Measurements from ENCODE around the gene SUN5. TPM values are rescaled to one million over a fixed set of nuclear protein-coding genes. Genes with fewer than 3 reads are reported as not detected.

Gene SUN5
- total RNA-seq, 1 experiment from 2014 or later: not detected

- Histone ChIP-seq H3K9me3 (peaks cover 10% of the 10 kb centered on the region; the same call in 1 of the 2 replicates), H3K4me3 (ENCODE audit: low read depth, low read length) (no peak overlapping the region), H3K36me3 (ENCODE audit: control insufficient read depth, insufficient read depth, low read length) (no peaks in the 10 kb centered on the region), H3K4me1 (no peaks in the 10 kb centered on the region), H3K27me3 (replicated peaks; ENCODE audit: control insufficient read depth, insufficient read depth, low read length) (no peaks in the 10 kb centered on the region)
- DNase-seq: no peak
- BruUV-seq (replicated peaks): no TSS peak
- intact Hi-C loops (cut with micrococcal nuclease; ENCODE audit: unreplicated experiment): no loop called here
- Mint-ChIP-seq H3K27me3 (ENCODE audit: insufficient read depth, unreplicated experiment) (peaks cover 24% of the 10 kb centered on the region), H3K4me3 (ENCODE audit: unreplicated experiment) (no peak overlapping the region), H3K4me1 (ENCODE audit: low read depth, unreplicated experiment) (no peaks in the 10 kb centered on the region), H3K9me3 (ENCODE audit: unreplicated experiment) (peaks cover 10% of the 10 kb centered on the region), H3K36me3 (ENCODE audit: insufficient read depth, unreplicated experiment) (no peaks in the 10 kb centered on the region), H3K27ac (ENCODE audit: unreplicated experiment) (no peak overlapping the region)
- TF ChIP-seq CTCF (IDR thresholded peaks at IDR 0.05; ENCODE audit: insufficient read depth in 1 of 2, low read depth in 1 of 2, low read length in 1 of 2, severe bottlenecking in 1 of 2, unreplicated experiment in 1 of 2): no peak
- ChIA-PET CTCF (no interaction called here), POLR2A (no interaction called here)
These were observed 33.2 kb upstream of the SUN5 start for GRCh38 chr20:33037456-33037855.

GRCh38 chr20:33034901-33035492 is 30.8 kb upstream of the SUN5 start:
- TF ChIP-seq CTCF (IDR thresholded peaks at IDR 0.05; ENCODE audit: insufficient read depth in 1 of 2, low read depth in 1 of 2, low read length in 1 of 2, severe bottlenecking in 1 of 2, unreplicated experiment in 1 of 2): no peak
- no peak overlapping the region for H3K27ac Mint-ChIP-seq (ENCODE audit: unreplicated experiment)
- DNase-seq: no peak
- no peaks in the 10 kb centered on the region for H3K4me1 Mint-ChIP-seq (ENCODE audit: low read depth, unreplicated experiment)
- Histone ChIP-seq H3K4me1 (no peaks in the 10 kb centered on the region), H3K4me3 (ENCODE audit: low read depth, low read length) (no peak overlapping the region), H3K27me3 (replicated peaks; ENCODE audit: control insufficient read depth, insufficient read depth, low read length) (no peaks in the 10 kb centered on the region), H3K36me3 (ENCODE audit: control insufficient read depth, insufficient read depth, low read length) (no peaks in the 10 kb centered on the region), H3K9me3 (peaks cover 10% of the 10 kb centered on the region; the same call in 1 of the 2 replicates)
- intact Hi-C loops (cut with micrococcal nuclease; ENCODE audit: unreplicated experiment): no loop called here
- CTCF ChIA-PET: interaction anchor here (0.6 kb wide), 1 partner anchor 428 kb away, joined by 3 read pairs; no protein-coding TSS in a partner anchor
- peaks cover 13% of the 10 kb centered on the region for H3K9me3 Mint-ChIP-seq (ENCODE audit: unreplicated experiment)
- no peak overlapping the region for H3K4me3 Mint-ChIP-seq (ENCODE audit: unreplicated experiment)
- POLR2A ChIA-PET: no interaction called here
- BruUV-seq (replicated peaks): no TSS peak
- H3K27me3 Mint-ChIP-seq (ENCODE audit: insufficient read depth, unreplicated experiment): peaks cover 25% of the 10 kb centered on the region
- H3K36me3 Mint-ChIP-seq (ENCODE audit: insufficient read depth, unreplicated experiment): no peaks in the 10 kb centered on the region

- ChIA-PET CTCF (no interaction called here), POLR2A (no interaction called here)
- Mint-ChIP-seq H3K4me3 (ENCODE audit: unreplicated experiment) (no peak overlapping the region), H3K27me3 (ENCODE audit: insufficient read depth, unreplicated experiment) (peaks cover 22% of the 10 kb centered on the region), H3K9me3 (ENCODE audit: unreplicated experiment) (peaks cover 13% of the 10 kb centered on the region), H3K27ac (ENCODE audit: unreplicated experiment) (no peak overlapping the region), H3K4me1 (ENCODE audit: low read depth, unreplicated experiment) (no peaks in the 10 kb centered on the region), H3K36me3 (ENCODE audit: insufficient read depth, unreplicated experiment) (no peaks in the 10 kb centered on the region)
- intact Hi-C loops (cut with micrococcal nuclease; ENCODE audit: unreplicated experiment): no loop called here
- H3K4me3 ChIP-seq (ENCODE audit: low read depth, low read length): no peak overlapping the region
- DNase-seq: no peak
- H3K36me3 ChIP-seq (ENCODE audit: control insufficient read depth, insufficient read depth, low read length): no peaks in the 10 kb centered on the region
- no peaks in the 10 kb centered on the region for H3K27me3 ChIP-seq (replicated peaks; ENCODE audit: control insufficient read depth, insufficient read depth, low read length)
- no TSS peak for BruUV-seq (replicated peaks)
- H3K9me3 ChIP-seq: peaks cover 10% of the 10 kb centered on the region; the same call in 1 of the 2 replicates
- no peaks in the 10 kb centered on the region for H3K4me1 ChIP-seq
- no peak for TF ChIP-seq CTCF (IDR thresholded peaks at IDR 0.05; ENCODE audit: insufficient read depth in 1 of 2, low read depth in 1 of 2, low read length in 1 of 2, severe bottlenecking in 1 of 2, unreplicated experiment in 1 of 2)
These were observed 29.9 kb upstream of the SUN5 start for GRCh38 chr20:33034115-33034514.
